SW 1271 (cell line): ENCODE measurements around the gene OR56B4.

Source experiments
- DNase-seq, 2 experiments: peaks; one replicate each; lab custom pipeline; 2025; lab: John Stamatoyannopoulos, UW

OR56B4 gene

GRCh38 chr11:6151117-6151516 is 43.6 kb downstream of the OR56B4 start:
- DNase-seq: no peak

GRCh38 chr11:6152126-6152525 is 44.6 kb downstream of the OR56B4 start:
- no peak for DNase-seq

DNA sequence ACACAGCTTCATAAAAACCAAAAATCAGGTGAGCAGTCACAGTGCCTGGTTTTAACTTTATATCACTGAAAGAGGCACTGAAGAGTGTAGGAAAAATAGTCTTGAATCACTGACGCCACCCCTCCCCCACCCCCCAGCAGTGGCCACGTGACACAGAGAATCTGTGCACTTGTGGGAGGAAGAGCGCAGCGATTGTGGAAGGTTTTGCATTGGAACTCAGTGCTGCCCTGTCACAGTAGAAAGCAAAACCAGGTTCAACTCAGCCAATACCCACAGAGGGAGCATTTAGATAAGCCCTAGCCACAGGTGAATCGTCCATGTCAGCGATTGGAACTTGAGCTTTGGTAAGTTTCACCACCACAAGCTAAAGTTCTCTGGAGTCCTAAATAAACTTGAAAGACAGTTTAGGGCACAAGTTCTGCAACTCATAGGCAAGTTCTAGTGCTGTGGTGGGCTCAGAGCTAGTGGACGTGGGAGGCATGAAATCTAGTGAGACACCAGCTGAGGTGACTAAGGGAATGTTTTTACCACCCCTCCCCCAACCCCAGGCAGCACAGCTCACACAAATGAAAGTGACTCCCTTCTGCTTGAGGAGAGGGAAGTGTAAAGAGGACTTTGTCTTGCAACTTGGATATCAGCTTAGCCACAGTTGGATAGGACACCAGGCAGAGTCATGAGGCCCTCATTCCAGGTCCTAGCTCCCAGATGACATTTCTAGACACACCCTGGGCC is 49.3 kb downstream of the OR56B4 start:
- DNase-seq: no peak
